ENCODE results near the gene ATP2B1. TPM values are rescaled to one million over a fixed set of nuclear protein-coding genes. Genes with fewer than 3 reads are reported as not detected.

The ATP2B1 gene
- total and polyA plus RNA-seq, 2 donors (not counting 3 experiments of a cell fraction or from before 2014, with no cell fraction given) = 6.4 to 28.0 TPM

- CTCF ChIA-PET = interaction anchor here (0.9 kb wide), 1 partner anchor 19 kb away, joined by 3 read pairs; no protein-coding TSS in a partner anchor
- H3K9me3 ChIP-seq (replicated peaks; ENCODE audit: control insufficient read depth, insufficient read depth, low read length) = no peaks in the 10 kb centered on the region
- H3K36me3 ChIP-seq (ENCODE audit: control insufficient read depth in 2 of 2, extremely low read depth in 1 of 2, insufficient read depth in 2 of 2, low read length in 2 of 2) = no peaks in the 10 kb centered on the region
- intact Hi-C loops (cut with micrococcal nuclease) (no loop called here), dilution Hi-C loops (cut with MboI; ENCODE audit: extremely low pct_ligation_motif_present, low sequenced_read_pairs) (no loop called here)
- no peak overlapping the region for H3K27ac ChIP-seq (ENCODE audit: insufficient read depth, low read depth, low read length)
- no peaks in the 10 kb centered on the region for H4K20me1 ChIP-seq (replicated peaks; ENCODE audit: control insufficient read depth, extremely low read depth, insufficient read depth, low read length)
- no peaks in the 10 kb centered on the region for H3K9me1 ChIP-seq (replicated peaks; ENCODE audit: control insufficient read depth, extremely low read depth, insufficient read depth, low read length)
- FAIRE-seq = no peak
- POLR2A ChIA-PET = no interaction called here
- H2AFZ ChIP-seq (ENCODE audit: low read depth, low read length) = no peak overlapping the region
- DNase-seq (ENCODE audit: low read depth, low spot score) = no peak
- no peak overlapping the region for H3K4me3 ChIP-seq (replicated peaks in 1 of 3; ENCODE audit: insufficient read depth in 1 of 3, low read depth in 1 of 3, low read length in 3 of 3)
- H3K9ac ChIP-seq (replicated peaks; ENCODE audit: extremely low read depth, insufficient read depth, low read length) = no peak overlapping the region
- BruUV-seq (replicated peaks) = no TSS peak
- H3K79me2 ChIP-seq (ENCODE audit: control insufficient read depth, insufficient read depth, low read length) = no peaks in the 10 kb centered on the region
- no peaks in the 10 kb centered on the region for H3K4me1 ChIP-seq (ENCODE audit: control insufficient read depth, extremely low read depth, insufficient read depth, low read length)
- H3K27me3 ChIP-seq (ENCODE audit: control insufficient read depth in 2 of 2, insufficient read depth in 2 of 2, low read length in 2 of 2) = no peaks in the 10 kb centered on the region
- TF ChIP-seq POLR2A (IDR thresholded peaks at IDR 0.05; ENCODE audit: low read depth, low read length) = no peak
- TF ChIP-seq, protein P1, sequence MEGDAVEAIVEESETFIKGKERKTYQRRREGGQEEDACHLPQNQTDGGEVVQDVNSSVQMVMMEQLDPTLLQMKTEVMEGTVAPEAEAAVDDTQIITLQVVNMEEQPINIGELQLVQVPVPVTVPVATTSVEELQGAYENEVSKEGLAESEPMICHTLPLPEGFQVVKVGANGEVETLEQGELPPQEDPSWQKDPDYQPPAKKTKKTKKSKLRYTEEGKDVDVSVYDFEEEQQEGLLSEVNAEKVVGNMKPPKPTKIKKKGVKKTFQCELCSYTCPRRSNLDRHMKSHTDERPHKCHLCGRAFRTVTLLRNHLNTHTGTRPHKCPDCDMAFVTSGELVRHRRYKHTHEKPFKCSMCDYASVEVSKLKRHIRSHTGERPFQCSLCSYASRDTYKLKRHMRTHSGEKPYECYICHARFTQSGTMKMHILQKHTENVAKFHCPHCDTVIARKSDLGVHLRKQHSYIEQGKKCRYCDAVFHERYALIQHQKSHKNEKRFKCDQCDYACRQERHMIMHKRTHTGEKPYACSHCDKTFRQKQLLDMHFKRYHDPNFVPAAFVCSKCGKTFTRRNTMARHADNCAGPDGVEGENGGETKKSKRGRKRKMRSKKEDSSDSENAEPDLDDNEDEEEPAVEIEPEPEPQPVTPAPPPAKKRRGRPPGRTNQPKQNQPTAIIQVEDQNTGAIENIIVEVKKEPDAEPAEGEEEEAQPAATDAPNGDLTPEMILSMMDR (IDR thresholded peaks at IDR 0.05; ENCODE audit: extremely low read depth in 1 of 2, insufficient read depth in 1 of 2, low read depth in 1 of 2, low read length in 2 of 2) = no peak
- TF ChIP-seq EZH2 (IDR thresholded peaks at IDR 0.05; ENCODE audit: borderline replicate concordance, low read depth, low read length, severe bottlenecking) = no peak
- TF ChIP-seq, protein P2, sequence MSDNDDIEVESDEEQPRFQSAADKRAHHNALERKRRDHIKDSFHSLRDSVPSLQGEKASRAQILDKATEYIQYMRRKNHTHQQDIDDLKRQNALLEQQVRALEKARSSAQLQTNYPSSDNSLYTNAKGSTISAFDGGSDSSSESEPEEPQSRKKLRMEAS (IDR thresholded peaks at IDR 0.05; ENCODE audit: insufficient read depth, insufficient read length) = no peak
- no peak for TF ChIP-seq MYC (IDR thresholded peaks at IDR 0.05; ENCODE audit: low read depth, low read length)
- TF ChIP-seq GATA2 (IDR thresholded peaks at IDR 0.05; ENCODE audit: insufficient read depth, insufficient read length, low read depth, low read length) = no peak
- no peak for TF ChIP-seq JUN (IDR thresholded peaks at IDR 0.05; ENCODE audit: borderline replicate concordance, insufficient read depth, insufficient read length, low read depth)
- TF ChIP-seq POLR2AphosphoS5 (IDR thresholded peaks at IDR 0.05; ENCODE audit: insufficient read depth, low read depth, low read length) = no peak
- TF ChIP-seq FOS (IDR thresholded peaks at IDR 0.05; ENCODE audit: borderline replicate concordance, insufficient read depth, low read length) = no peak
- H3K4me2 ChIP-seq (ENCODE audit: insufficient read depth, low read length) = no peak overlapping the region
Observed at GRCh38 chr12:89649139-89649538, 59.5 kb downstream of the ATP2B1 start.

All from endothelial cell of umbilical vein (primary cell).